Panc1 (cell line): ENCODE measurements around the gene TNRC18. TPM values are rescaled to one million over a fixed set of nuclear protein-coding genes. Genes with fewer than 3 reads are reported as not detected.

Experiments used
- ATAC-seq: fragments of 200-7000 bp; cut with Tn5 transposase; 2 replicates; pipeline ENCODE4 v1.9.1; 2020; ENCODE audit warnings: mild to moderate bottlenecking, moderate library complexity
- BruUV-seq: library from RNA; stranded (reverse); fragments of 400-500 nt; replicated peaks from 2 replicates; lab custom pipeline; 2021; lab: Mats Ljungman, UMichigan
- CTCF ChIA-PET: fragments of 300-600 bp; sonication (Branson Sonifier 250); formaldehyde crosslinking; loops from one replicate; lab custom pipeline; 2022; ENCODE audit warnings: antibody characterized with exemption; lab: Charles Lee
- POLR2A ChIA-PET: fragments of 300-600 bp; sonication (Branson Sonifier 250); formaldehyde crosslinking; loops from one replicate; lab custom pipeline; 2022; ENCODE audit warnings: antibody characterized with exemption; lab: Charles Lee
- DNase-seq: peaks from one replicate; pipeline ENCODE4 v3.0.0-alpha.2; 2010; ENCODE audit warnings: low read depth, low spot score
- H3K27ac ChIP-seq: 2 replicates; pipeline ENCODE4 v1.5.1; 2011; ENCODE audit warnings: mild to moderate bottlenecking, low read length, inconsistent platforms
- H3K27me3 ChIP-seq: fragments of 200-500 bp; sonication (Bioruptor generic); 2 replicates; pipeline ENCODE4 v1.6.0; 2014; ENCODE audit warnings: low read length, inconsistent platforms; ENCODE audit not compliant: control insufficient read depth, insufficient read depth
- H3K36me3 ChIP-seq: fragments of 200-500 bp; sonication (Bioruptor generic); 2 replicates; pipeline ENCODE4 v1.5.1; 2014; ENCODE audit warnings: inconsistent platforms, mild to moderate bottlenecking, low read length, moderate library complexity; ENCODE audit not compliant: control insufficient read depth, insufficient read depth
- H3K4me1 ChIP-seq: 2 replicates; pipeline ENCODE4 v1.5.1; 2011; ENCODE audit warnings: inconsistent platforms, mild to moderate bottlenecking, low read length, moderate library complexity; ENCODE audit not compliant: control insufficient read depth, insufficient read depth
- H3K4me3 ChIP-seq, 2 experiments: 2 replicates each; pipeline ENCODE4 v1.5.1; 2011 to 2012; ENCODE audit warnings: low read depth in 2 of 2, low read length in 2 of 2, mild to moderate bottlenecking in 2 of 2, inconsistent platforms in 1 of 2, moderate library complexity in 1 of 2
- H3K9me3 ChIP-seq: fragments of 200-500 bp; sonication (Bioruptor generic); 2 replicates; pipeline ENCODE4 v1.5.1; 2014; ENCODE audit warnings: low read depth, mild to moderate bottlenecking, inconsistent platforms, low read length, moderate library complexity; ENCODE audit not compliant: control insufficient read depth, insufficient read depth
- POLR2AphosphoS5 ChIP-seq: IDR thresholded peaks from 2 replicates; pipeline ENCODE4 v1.6.1; 2012; ENCODE audit warnings: mild to moderate bottlenecking, low read depth, low read length, moderate library complexity
- SIN3A ChIP-seq: IDR thresholded peaks from 2 replicates; pipeline ENCODE4 v1.6.1; 2012; ENCODE audit warnings: low read depth, mild to moderate bottlenecking, low read length, moderate library complexity, borderline replicate concordance; ENCODE audit not compliant: insufficient read depth
- TCF7L2 ChIP-seq: IDR thresholded peaks from 2 replicates; pipeline ENCODE4 v1.6.1; 2011; ENCODE audit warnings: mild to moderate bottlenecking, low read depth, low read length, inconsistent platforms
- in situ Hi-C: cut with HindIII; loops from 2 replicates; pipeline ENCODE4 v1.10.0; 2016; ENCODE audit warnings: low sequenced_read_pairs, low pct_unique_long_range_greater_than_20kb
- intact Hi-C: fragments of 100-400 bp; cut with micrococcal nuclease; formaldehyde crosslinking; loops from one replicate; pipeline ENCODE4 v1.10.0; 2022; ENCODE audit not compliant: unreplicated experiment
- total RNA-seq: library from RNA; stranded (reverse); gene quantifications from one replicate; pipeline ENCODE4 v1.2.1, GENCODE V29; 2021; ENCODE audit not compliant: unreplicated experiment
- TF ChIP-seq, protein P1 (sequence below): fragments of 450-650 bp; IDR thresholded peaks from 2 replicates; pipeline ENCODE4 v1.5.1; 2017; ENCODE audit warnings: mild to moderate bottlenecking
- TF ChIP-seq, protein P2 (sequence below), 2 experiments: IDR thresholded peaks; 2 replicates each; pipeline ENCODE4 v1.6.1; 2011 to 2012; ENCODE audit warnings: low read depth in 2 of 2, control low read depth in 1 of 2, low read length in 1 of 2, mild to moderate bottlenecking in 1 of 2, moderate library complexity in 1 of 2; ENCODE audit not compliant: insufficient read depth in 1 of 2

The TNRC18 gene
- total RNA-seq, 1 experiment from 2014 or later, result 148 TPM

DNA sequence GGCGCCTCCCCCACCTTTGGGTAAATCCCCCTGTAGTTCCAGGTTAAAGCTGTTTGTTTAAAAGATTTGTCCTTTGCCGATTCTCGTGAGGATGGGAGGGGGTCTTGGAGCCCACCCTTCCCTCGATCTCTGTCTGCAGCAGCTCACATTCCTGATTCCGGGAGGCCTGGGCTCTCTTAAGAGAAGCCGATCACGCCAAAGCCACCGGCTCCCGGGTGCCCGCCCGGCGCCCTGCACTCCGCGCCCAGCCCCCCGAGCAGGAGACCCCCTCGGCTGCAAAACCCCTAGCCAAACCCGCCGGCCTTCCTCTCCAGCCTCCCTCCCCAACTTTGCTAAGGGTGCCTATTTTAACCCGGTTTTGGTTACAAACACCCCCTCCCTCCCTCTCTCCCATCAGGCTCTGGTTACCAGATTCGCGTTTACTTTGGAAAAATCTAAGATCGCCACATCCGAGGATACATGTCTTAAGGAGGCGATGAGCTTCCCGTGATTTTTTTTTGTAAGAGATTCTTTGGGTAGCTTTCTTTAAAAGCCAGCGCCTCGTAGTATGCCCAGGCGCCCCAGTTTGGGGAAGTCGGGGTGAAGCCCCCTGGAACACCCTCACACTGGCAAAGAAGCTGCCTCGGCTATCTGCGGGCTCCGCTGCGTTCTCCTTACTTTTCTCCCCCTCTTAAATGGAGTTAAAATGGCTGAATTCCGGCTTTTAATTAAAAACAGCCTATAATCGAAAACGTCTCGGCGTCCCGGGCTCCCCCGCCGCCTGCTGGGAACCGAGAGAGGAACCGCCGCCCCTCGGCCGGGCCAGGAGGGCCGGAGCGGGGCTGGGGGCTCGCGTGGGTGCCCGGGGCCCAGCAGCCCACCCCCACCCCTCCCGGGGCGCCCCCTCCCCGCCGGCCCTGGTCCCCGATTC is 983 bp downstream of the TNRC18 start:
- no peaks in the 10 kb centered on the region for H3K9me3 ChIP-seq
- POLR2A ChIA-PET, result interaction anchor here (0.5 to 1.3 kb wide), 6 partner anchors 26 to 275 kb away, joined by 3 to 9 read pairs (median 4); no protein-coding TSS in a partner anchor
- no peaks in the 10 kb centered on the region for H3K27me3 ChIP-seq
- H3K36me3 ChIP-seq, result peaks cover 7% of the 10 kb centered on the region; the same call in 1 of the 2 replicates
- H3K4me3 ChIP-seq, result peak overlapping the region; percentile 78 to 91
- H3K4me1 ChIP-seq, result peaks cover 13% of the 10 kb centered on the region
- peak overlapping the region; percentile 100 for H3K27ac ChIP-seq
- TF ChIP-seq SIN3A, result no peak
- TF ChIP-seq POLR2AphosphoS5, result peak; percentile 43; the same call in 1 of the 2 replicates
- BruUV-seq, result no TSS peak
- DNase-seq (no peak), ATAC-seq (no peak)
- in situ Hi-C loops (no loop called here), intact Hi-C loops (no loop called here)
- CTCF ChIA-PET, result interaction anchor here (0.5 to 1.5 kb wide), 2 partner anchors 16 to 57 kb away, joined by 3 read pairs; no protein-coding TSS in a partner anchor

DNA sequence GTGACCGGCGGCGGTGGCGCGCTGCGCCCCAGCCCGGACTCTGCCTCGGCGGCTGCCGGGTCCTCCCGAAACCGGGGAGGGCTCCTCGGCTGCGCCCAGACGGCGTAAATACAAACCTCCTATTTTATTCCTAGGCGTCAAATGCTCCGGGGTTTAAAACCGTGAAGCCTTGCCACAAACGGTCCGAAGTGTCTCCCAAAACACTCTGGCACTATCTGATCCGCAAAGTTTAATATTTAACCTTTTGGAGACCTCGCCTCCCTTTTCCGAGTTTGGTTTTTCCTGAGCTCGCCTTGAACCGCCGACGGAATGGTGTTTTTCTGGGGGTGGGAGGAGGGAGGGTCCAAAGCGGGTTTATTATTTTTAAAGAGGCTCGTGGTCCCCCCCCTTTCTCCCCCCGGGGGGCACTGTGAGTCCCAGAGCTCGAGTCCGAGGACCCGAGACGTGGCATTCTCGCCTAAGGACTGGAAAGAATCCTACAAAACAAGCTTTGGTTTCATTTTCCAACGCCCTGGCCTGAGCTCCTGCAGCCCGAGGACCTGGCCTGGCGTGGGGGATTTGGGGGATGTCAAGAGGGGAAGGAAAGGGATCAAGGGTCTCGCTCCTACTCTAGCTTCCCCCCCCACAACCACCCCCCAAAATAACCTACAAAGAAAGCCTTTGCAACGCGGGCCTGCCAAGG is 1.8 kb downstream of the TNRC18 start:
- no TSS peak for BruUV-seq

More for the DNA sequence above, 1.8 kb downstream of the TNRC18 start:
- intact Hi-C loops, result no loop called here
- no peaks in the 10 kb centered on the region for H3K9me3 ChIP-seq
- H3K36me3 ChIP-seq, result peaks cover 7% of the 10 kb centered on the region; the same call in 1 of the 2 replicates
- H3K27me3 ChIP-seq, result no peaks in the 10 kb centered on the region
- in situ Hi-C loops, result no loop called here
- H3K4me3 ChIP-seq, result peak overlapping the region; percentile 78 to 91
- DNase-seq, result no peak
- peak overlapping the region; percentile 100 for H3K27ac ChIP-seq
- H3K4me1 ChIP-seq, result peaks cover 21% of the 10 kb centered on the region
- TF ChIP-seq, protein P1, sequence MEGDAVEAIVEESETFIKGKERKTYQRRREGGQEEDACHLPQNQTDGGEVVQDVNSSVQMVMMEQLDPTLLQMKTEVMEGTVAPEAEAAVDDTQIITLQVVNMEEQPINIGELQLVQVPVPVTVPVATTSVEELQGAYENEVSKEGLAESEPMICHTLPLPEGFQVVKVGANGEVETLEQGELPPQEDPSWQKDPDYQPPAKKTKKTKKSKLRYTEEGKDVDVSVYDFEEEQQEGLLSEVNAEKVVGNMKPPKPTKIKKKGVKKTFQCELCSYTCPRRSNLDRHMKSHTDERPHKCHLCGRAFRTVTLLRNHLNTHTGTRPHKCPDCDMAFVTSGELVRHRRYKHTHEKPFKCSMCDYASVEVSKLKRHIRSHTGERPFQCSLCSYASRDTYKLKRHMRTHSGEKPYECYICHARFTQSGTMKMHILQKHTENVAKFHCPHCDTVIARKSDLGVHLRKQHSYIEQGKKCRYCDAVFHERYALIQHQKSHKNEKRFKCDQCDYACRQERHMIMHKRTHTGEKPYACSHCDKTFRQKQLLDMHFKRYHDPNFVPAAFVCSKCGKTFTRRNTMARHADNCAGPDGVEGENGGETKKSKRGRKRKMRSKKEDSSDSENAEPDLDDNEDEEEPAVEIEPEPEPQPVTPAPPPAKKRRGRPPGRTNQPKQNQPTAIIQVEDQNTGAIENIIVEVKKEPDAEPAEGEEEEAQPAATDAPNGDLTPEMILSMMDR, result no peak
- TF ChIP-seq TCF7L2, result peak; percentile 85
- TF ChIP-seq, protein P2, sequence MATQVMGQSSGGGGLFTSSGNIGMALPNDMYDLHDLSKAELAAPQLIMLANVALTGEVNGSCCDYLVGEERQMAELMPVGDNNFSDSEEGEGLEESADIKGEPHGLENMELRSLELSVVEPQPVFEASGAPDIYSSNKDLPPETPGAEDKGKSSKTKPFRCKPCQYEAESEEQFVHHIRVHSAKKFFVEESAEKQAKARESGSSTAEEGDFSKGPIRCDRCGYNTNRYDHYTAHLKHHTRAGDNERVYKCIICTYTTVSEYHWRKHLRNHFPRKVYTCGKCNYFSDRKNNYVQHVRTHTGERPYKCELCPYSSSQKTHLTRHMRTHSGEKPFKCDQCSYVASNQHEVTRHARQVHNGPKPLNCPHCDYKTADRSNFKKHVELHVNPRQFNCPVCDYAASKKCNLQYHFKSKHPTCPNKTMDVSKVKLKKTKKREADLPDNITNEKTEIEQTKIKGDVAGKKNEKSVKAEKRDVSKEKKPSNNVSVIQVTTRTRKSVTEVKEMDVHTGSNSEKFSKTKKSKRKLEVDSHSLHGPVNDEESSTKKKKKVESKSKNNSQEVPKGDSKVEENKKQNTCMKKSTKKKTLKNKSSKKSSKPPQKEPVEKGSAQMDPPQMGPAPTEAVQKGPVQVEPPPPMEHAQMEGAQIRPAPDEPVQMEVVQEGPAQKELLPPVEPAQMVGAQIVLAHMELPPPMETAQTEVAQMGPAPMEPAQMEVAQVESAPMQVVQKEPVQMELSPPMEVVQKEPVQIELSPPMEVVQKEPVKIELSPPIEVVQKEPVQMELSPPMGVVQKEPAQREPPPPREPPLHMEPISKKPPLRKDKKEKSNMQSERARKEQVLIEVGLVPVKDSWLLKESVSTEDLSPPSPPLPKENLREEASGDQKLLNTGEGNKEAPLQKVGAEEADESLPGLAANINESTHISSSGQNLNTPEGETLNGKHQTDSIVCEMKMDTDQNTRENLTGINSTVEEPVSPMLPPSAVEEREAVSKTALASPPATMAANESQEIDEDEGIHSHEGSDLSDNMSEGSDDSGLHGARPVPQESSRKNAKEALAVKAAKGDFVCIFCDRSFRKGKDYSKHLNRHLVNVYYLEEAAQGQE (IDR thresholded peaks at IDR 0.05; ENCODE audit: insufficient read depth in 1 of 2, low read depth in 2 of 2, low read length in 1 of 2), result no peak; a peak in 1 of 4 replicates
- TF ChIP-seq SIN3A, result peak; percentile 85; the same call in 1 of the 2 replicates
- TF ChIP-seq POLR2AphosphoS5, result peak; percentile 45; the same call in 1 of the 2 replicates
- POLR2A ChIA-PET, result interaction anchor here (0.5 to 1.3 kb wide), 6 partner anchors 19 to 343 kb away, joined by 3 to 9 read pairs (median 4); no protein-coding TSS in a partner anchor
- ATAC-seq, result peak; percentile 3; the same call in 1 of the 2 replicates
- CTCF ChIA-PET, result interaction anchor here (0.5 to 1.5 kb wide), 2 partner anchors 29 to 56 kb away, joined by 3 read pairs; no protein-coding TSS in a partner anchor
